Thyroid gland (tissue), 4 donors: ENCODE measurements around the gene PCNA. TPM values are rescaled to one million over a fixed set of nuclear protein-coding genes. Genes with fewer than 3 reads are reported as not detected.
"Not testable (repeated sequence)": the region's sequence is repeated elsewhere in the genome, so short reads cannot be mapped to it uniquely, and the experiment has no call there.

ENCODE experiments used
- DNase-seq, 2 donors: peaks; one replicate each; pipeline ENCODE4 v3.0.0-alpha.2; 2019
- H3K27ac ChIP-seq, 3 donors: fragments of 200-600 bp; sonication (generic); 1 replicate in 2 of 3; 2 replicates in 1 of 3; pipeline ENCODE4 v1.5.1; 2016 to 2019; ENCODE audit warnings: mild to moderate bottlenecking in 1 of 3, moderate library complexity in 1 of 3
- H3K27me3 ChIP-seq: fragments of 200-600 bp; sonication (generic); one replicate; pipeline ENCODE4 v1.5.1; 2019
- H3K36me3 ChIP-seq, 2 donors: fragments of 200-600 bp; sonication (generic); one replicate each; pipeline ENCODE4 v1.5.1; 2016 to 2019
- H3K4me1 ChIP-seq, 2 donors: fragments of 200-600 bp; sonication (generic); one replicate each; pipeline ENCODE4 v1.5.1; 2017 to 2019
- H3K4me3 ChIP-seq, 3 donors: fragments of 200-600 bp; sonication (generic); replicated peaks in 1 of 3; 1 replicate in 2 of 3; 2 replicates in 1 of 3; pipeline ENCODE4 v1.5.1; 2016; ENCODE audit warnings: mild to moderate bottlenecking in 1 of 3
- H3K9me3 ChIP-seq: fragments of 200-600 bp; sonication (generic); one replicate; pipeline ENCODE4 v1.5.1; 2017
- POLR2A ChIP-seq, 2 donors: fragments of 450-650 bp; IDR thresholded peaks; one replicate each; pipeline ENCODE4 v1.6.1; 2017; ENCODE audit warnings: antibody characterized with exemption in 2 of 2, mild to moderate bottlenecking in 2 of 2, moderate library complexity in 1 of 2
- WGBS, 2 donors: methylation state at CpG; one replicate each; pipeline ENCODE4 v1.1.5; 2017; 5-methylcytosine and 5-hydroxymethylcytosine counted together
- intact Hi-C: fragments of 100-400 bp; cut with DNase I; formaldehyde crosslinking; loops from one replicate; pipeline ENCODE4 v1.15.1; 2023
- total RNA-seq, 4 donors: library from RNA; depleted of rRNA; stranded (reverse); fragments of >200 nt; gene quantifications; one replicate each; pipeline ENCODE4 v1.2.3, GENCODE V29; 2016
- TF ChIP-seq, protein P1 (sequence below), 6 experiments: fragments of 200-600 bp in 3 of 6; fragments of 450-650 bp in 3 of 6; sonication (generic) in 3 of 6; IDR thresholded peaks; one replicate each; pipeline ENCODE4 v1.5.1; 2016 to 2019; ENCODE audit warnings: antibody characterized with exemption in 6 of 6, mild to moderate bottlenecking in 2 of 6, inconsistent platforms in 1 of 6, moderate library complexity in 1 of 6

The PCNA gene
- total RNA-seq, 4 donors from 2014 or later, result 35.1 to 66.1 (median 55.8) TPM

DNA sequence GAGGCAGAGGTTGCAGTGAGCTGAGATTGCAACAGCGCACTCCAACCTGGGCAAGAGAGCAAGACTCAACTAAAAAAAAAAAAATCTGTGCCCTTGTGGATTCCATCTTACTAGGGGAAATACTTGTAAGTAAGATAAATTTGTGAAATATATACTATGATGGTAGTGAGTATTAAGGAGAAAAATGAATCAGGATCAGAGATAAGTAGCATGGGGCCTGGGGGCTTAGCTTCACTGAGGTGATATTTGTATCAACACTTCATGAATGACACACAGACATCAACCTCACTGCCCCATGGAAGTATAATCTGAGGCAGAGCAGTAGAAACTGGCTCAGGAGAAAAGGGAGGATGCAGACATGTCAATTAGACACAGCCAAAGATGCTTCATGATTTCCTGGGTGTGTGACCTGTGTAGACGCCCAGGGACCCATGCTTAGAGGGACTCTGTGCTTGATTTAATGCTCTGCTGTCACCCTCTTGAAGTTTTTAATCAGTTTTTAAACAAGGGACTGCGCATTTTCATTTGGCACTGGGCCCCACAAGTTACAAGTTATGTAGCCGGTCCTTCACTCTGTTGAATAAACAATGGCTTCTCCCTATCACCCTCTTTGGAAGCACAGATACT, 41.9 kb downstream of the PCNA start:
- WGBS, 2 donors, result 41 to 50% methylated on average over 4 of the region's 4 CpGs
- H3K27me3 ChIP-seq, result no peaks in the 10 kb centered on the region
- H3K27ac ChIP-seq, result peak overlapping the region; percentile 75 to 83 (median 81)
- DNase-seq, result peak; percentile 50
- H3K4me1 ChIP-seq, result peaks cover 10 to 21% of the 10 kb centered on the region in 2 donors
- no peak for TF ChIP-seq POLR2A (IDR thresholded peaks at IDR 0.05)
- TF ChIP-seq, protein P1, sequence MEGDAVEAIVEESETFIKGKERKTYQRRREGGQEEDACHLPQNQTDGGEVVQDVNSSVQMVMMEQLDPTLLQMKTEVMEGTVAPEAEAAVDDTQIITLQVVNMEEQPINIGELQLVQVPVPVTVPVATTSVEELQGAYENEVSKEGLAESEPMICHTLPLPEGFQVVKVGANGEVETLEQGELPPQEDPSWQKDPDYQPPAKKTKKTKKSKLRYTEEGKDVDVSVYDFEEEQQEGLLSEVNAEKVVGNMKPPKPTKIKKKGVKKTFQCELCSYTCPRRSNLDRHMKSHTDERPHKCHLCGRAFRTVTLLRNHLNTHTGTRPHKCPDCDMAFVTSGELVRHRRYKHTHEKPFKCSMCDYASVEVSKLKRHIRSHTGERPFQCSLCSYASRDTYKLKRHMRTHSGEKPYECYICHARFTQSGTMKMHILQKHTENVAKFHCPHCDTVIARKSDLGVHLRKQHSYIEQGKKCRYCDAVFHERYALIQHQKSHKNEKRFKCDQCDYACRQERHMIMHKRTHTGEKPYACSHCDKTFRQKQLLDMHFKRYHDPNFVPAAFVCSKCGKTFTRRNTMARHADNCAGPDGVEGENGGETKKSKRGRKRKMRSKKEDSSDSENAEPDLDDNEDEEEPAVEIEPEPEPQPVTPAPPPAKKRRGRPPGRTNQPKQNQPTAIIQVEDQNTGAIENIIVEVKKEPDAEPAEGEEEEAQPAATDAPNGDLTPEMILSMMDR (IDR thresholded peaks at IDR 0.05), result no peak
- no peaks in the 10 kb centered on the region for H3K36me3 ChIP-seq
- peak overlapping the region in 1 of 3 donors; percentile 18 for H3K4me3 ChIP-seq
- intact Hi-C loops, result no loop called here
- H3K9me3 ChIP-seq, result no peaks in the 10 kb centered on the region

DNA sequence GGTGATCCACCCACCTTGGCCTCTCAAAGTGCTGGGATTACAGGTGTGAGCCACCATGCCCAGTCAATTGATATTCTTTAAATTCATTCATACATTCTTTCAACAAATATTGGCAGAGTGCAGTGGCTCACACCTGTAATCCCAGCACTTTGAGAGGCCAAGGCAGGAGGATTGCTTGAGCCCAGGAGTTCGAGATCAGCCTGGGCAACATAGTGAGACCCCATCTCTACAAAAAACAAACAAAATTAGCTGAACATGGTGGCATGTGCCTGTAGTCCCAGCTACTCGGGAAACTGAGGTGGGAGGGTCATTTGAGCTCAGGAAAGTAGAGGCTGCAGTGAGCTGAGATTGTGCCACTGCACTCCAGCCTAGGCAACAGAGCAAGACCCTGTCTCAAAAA, 42.8 kb downstream of the PCNA start:
- H3K27ac ChIP-seq, intact Hi-C loops, H3K27me3 ChIP-seq, H3K9me3 ChIP-seq, H3K4me3 ChIP-seq, DNase-seq, H3K36me3 ChIP-seq: not testable (repeated sequence)
- peaks cover 12 to 23% of the 10 kb centered on the region in 2 donors for H3K4me1 ChIP-seq
- 93 to 94% methylated on average over 2 of the region's 2 CpGs for WGBS, 2 donors

DNA sequence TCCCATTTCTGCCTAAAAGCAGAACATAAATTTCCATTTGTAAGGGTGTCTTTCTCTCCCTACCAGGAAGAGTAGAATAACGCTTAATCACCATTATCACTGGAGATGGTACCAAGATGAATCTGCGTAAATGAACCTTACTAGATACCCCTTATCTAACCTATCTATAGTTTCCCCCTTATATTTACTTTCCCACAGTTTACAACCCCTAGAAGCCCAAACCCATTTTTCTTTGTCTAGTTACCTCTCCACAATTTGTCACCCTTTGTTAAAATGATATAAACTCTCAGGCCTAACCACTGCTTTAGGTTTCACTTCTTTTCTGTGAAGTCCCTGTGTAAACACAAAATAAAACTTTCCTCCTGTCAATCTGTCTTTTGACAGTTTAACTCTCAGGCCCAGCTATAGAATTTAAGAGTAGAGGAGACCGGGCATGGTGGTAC, 45.5 kb downstream of the PCNA start:
- WGBS, 2 donors, result 95 to 97% methylated on average over 3 of the region's 3 CpGs
- DNase-seq, result no peak
- intact Hi-C loops, result no loop called here

DNA sequence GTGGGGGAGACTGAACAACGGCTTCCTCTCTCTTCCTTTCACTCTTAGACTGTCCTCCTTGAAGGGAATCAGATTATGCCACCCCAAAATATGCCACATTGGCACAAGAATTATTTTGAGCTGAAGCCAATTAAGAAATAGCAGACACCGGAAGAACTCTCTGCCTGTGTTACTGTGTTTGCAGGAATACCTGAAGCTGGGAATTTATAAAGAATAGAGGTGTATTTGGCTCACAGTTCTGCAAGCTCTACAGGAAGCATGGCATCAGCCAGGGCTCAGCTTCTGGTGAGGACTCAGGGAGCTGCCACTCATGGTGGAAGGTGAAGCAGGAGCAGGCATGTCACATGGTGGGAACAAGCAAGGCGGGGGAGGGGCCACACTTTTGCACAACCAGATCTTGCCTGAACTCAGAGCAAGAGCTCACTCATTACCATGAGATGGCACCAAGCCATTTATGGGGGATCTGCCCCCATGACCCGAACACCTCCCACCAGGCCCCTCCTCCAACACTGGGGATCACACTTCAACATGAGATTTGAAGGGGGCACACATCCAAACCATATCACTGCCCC, 46.0 kb downstream of the PCNA start:
- no peaks in the 10 kb centered on the region for H3K9me3 ChIP-seq
- peaks cover 9 to 15% of the 10 kb centered on the region in 2 donors for H3K4me1 ChIP-seq
- no peaks in the 10 kb centered on the region for H3K27me3 ChIP-seq
- peak; percentile 40 to 49 for DNase-seq
- no peak overlapping the region for H3K4me3 ChIP-seq
- WGBS, 2 donors, result 72 to 82% methylated on average over 3 to 4 of the region's 4 CpGs
- intact Hi-C loops, result no loop called here
- TF ChIP-seq, protein P1 (IDR thresholded peaks at IDR 0.05), result no peak
- H3K36me3 ChIP-seq, result no peaks in the 10 kb centered on the region
- H3K27ac ChIP-seq, result peak overlapping the region; percentile 20 to 75 (median 60)

More for the DNA sequence above, 45.5 kb downstream of the PCNA start:
- Histone ChIP-seq H3K9me3 (no peaks in the 10 kb centered on the region), H3K4me1 (peaks cover 12 to 20% of the 10 kb centered on the region in 2 donors), H3K4me3 (no peak overlapping the region), H3K36me3 (no peaks in the 10 kb centered on the region), H3K27me3 (no peaks in the 10 kb centered on the region), H3K27ac (peak overlapping the region in 2 of 3 donors; percentile 60 to 75)
- no peak for TF ChIP-seq POLR2A (IDR thresholded peaks at IDR 0.05)
- TF ChIP-seq, protein P1 (IDR thresholded peaks at IDR 0.05), result no peak

DNA sequence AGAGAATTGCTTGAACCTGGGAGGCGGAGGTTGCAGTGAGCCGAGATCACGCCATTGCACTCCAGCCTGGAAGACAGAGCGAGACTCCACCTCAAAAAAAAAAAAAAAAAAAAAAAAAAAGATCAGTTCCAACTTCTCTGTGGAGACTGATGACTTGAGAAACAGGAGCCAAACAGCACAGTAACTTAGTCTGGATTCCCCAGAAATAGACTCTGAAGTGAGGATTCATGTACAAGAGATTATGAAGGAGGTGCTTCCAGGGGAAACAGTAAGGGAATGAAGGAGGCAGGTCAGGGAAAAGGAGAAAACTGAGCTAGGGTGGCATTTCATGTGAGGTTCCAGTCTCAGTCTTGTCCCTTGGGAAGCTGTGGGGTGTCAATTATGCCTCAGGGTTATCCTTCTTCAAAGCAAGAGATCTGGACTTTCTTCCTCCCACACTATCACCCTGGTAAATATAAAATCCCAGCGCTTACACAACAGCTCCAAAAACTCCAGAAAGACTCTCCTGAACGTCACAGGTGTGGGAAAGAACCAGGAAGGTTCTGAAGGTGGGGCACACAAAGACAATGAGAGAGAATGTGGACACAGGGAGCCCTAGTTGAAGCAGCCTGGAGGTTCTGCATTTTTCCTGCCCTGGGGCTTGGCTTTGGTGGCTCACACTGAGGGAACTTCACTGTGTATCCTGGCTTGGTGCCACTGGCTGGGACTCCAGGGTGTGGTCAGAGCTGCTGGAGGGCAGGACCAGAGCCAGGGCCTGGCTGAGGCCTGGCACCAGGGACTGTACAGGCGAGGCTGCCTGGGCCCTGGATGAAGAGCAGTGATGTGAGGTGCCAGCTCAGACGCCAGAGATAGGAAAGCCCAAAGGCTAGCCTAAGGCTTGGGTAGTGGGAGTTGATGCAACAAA, 46.8 kb downstream of the PCNA start:
- Histone ChIP-seq H3K27me3 (no peaks in the 10 kb centered on the region), H3K36me3 (no peaks in the 10 kb centered on the region), H3K9me3 (no peaks in the 10 kb centered on the region), H3K4me1 (peaks cover 8 to 15% of the 10 kb centered on the region in 2 donors), H3K27ac (peak overlapping the region; percentile 20 to 75 (median 60)), H3K4me3 (no peak overlapping the region)
- intact Hi-C loops, result no loop called here
- no peak for TF ChIP-seq POLR2A (IDR thresholded peaks at IDR 0.05)
- TF ChIP-seq, protein P1 (IDR thresholded peaks at IDR 0.05), result no peak
- DNase-seq, result peak; percentile 97 to 99
- 46 to 55% methylated on average over 8 of the region's 8 CpGs for WGBS, 2 donors

DNA sequence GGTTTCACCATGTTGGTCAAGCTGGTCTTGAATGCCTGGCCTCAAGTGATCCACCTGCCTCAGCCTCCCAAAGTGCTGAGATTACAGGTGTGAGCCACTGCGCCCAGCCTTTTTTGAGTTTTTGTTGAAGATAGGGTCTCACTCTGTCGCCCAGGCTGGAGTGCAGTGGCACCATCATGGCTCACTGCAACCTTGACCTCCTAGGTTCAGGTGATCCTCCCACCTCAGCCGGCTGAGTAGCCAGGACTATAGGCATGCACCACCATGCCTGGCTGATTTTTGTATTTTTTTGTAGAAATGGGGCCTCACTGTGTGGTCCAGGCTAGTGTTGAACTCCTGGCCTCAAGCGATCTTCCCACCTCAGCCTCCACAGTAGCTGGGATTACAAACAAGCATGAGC, 47.8 kb downstream of the PCNA start:
- H3K27me3 ChIP-seq, H3K4me3 ChIP-seq, H3K9me3 ChIP-seq, DNase-seq, intact Hi-C loops, H3K36me3 ChIP-seq, H3K27ac ChIP-seq: not testable (repeated sequence)
- 92 to 100% methylated on average over 4 of the region's 4 CpGs for WGBS, 2 donors
- peaks cover 8 to 15% of the 10 kb centered on the region in 2 donors for H3K4me1 ChIP-seq
